ENCODE measurements around the gene PSD4.

The PSD4 gene

DNA sequence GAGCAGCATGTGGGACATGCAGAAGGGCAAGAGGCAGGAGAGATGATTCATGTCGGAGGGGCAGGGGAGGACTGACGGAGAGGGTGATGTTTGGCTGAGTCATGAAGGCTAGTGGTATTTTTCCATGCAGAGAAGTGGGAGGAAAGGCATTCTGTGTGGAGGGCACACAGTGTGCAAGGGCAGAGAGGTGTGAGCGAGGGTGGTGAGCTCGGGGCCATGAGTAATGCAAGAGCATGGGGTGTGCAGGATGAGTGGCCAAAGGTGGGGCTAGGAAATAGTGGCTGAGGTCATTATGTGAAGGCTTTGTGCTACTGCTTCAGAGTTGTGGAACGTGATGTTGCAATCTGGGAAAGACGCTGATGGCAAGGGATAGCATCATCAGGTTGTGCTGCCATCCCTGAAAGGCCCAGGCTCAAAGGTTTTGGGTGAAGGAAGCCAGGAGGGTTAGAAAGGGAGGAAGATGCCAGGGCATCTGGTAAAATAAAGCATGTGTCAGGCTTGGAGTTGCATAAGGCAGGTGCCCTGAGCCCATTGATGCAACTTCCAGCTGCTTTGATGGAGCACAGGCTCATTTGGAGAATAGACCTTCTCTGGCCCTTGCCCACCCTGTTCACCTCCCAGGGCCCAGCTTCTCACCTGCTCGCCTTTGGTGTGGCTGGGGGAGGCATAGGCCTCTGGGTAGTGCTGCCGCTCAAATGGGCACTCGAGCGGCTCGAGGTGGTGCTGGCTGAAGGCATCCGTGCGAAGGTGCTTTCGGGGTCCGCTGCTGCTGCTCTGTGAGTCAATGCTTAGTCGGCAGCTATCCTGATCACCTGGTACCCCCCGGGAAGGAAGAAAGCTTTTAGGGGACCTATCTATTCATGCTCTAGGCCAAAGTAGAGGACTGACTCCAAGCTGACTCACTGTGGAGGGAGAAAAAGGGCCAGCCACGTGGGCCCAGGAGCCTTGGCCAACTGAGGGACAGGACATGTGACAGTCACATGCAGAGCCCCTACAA is 67.4 kb downstream of the PSD4 start:
- peak; percentile 80 for DNase-seq

DNA sequence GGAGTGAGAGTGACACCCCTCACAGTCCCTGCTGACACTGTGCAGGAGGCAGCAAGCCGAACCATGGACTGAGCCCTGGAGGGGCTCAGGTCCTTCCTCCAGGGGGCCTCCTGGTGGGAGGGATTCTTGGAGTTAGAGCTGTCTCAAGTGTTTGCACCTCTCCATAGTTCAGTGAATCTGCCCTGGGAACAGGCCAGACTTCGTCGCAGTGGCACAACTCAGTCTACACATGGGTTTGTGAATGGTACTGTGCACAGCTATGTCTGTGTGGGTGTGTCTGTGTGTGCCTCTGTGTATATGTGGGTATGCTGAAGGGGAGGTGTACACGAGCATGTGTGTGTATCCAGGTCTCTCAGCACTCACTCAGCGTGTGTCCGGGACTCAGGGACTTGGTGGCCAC is 68.6 kb downstream of the PSD4 start:
- no peak for DNase-seq

DNA sequence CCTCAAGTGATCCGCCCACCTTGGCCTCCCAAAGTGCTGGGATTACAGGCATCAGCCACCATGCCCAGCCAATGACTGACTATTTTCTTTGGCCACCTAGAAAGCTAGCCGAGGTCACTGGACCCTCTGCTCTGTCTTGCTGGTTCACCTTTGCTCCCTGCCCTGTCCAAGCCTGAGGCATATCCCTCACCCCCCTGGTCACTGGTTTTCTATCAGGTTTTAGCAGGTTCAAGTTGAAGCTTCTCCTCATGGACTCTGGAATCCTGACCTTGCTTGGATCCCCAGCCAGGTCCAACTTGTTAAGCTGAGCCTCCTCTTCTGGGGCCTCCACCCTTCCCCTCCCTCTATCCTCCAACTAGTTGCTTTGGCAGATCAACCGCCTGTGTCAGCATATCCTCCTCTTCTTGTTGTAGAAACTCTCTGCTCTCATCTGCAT is 71.5 kb downstream of the PSD4 start:
- DNase-seq, result no peak

- no peak for DNase-seq
Measured at GRCh38 chr2:113246606-113247005, 72.8 kb downstream of the PSD4 start.

DNA sequence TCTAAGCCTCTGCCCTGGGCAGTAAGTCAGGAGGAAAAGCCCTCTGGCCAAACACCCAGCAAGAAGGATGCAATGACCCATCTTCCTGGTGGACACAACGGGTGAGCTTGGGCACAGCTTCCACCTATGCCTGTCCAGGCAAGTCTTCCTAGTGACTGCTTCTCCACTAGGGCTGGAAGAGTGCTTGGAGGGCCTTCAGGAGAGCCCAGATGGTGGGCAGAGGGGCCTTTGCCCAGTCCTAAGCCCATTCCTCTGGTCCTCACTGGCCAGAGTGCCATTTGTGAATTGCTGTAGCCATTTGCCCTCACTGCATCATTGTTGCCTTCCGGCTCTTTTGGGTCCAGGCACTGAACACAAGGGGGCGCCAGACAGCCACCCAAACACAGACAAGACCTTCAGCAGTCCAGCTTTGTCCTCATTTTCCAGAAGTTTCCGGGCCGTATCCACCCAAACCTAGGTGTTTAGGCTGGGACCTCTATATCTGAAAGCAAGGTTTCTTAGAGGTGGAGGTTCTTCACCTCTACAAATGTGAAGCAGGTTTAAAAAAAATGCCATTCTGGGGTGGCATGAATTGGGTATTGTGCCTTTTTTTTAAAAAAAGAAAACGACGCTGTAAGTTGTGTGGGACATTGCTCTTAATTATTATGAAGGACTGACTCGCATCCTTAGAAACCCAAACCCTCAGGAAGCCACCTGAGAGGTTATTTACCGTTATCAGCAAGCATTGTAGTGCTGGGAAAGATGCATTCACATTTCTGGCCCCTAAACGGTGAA is 75.4 kb downstream of the PSD4 start:
- DNase-seq, result peak; percentile 81

GRCh38 chr2:113251118-113251517 is 77.3 kb downstream of the PSD4 start:
- peak; percentile 37 for DNase-seq

GRCh38 chr2:113252047-113252590 is 78.3 kb downstream of the PSD4 start:
- DNase-seq, result no peak

DNA sequence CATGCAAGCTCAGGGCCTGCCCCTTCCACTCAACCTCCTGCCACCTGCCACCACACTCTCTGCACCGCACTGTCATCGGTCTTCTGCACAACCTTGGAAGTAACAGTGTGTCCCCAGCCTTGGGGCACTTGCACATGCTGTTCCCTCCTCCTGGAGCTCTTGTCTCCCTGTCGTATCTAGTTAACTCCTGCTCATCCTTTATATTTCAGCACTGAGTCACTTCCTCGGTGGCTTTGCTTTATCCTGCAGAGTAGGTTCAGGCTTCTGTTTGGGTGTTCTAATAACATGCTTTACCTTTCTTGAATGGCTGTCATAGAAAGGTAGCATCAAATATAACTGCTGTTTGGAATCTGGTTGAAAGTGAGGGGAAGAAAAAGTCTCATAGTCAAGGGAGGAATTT is 79.7 kb downstream of the PSD4 start:
- DNase-seq, result no peak

DNA sequence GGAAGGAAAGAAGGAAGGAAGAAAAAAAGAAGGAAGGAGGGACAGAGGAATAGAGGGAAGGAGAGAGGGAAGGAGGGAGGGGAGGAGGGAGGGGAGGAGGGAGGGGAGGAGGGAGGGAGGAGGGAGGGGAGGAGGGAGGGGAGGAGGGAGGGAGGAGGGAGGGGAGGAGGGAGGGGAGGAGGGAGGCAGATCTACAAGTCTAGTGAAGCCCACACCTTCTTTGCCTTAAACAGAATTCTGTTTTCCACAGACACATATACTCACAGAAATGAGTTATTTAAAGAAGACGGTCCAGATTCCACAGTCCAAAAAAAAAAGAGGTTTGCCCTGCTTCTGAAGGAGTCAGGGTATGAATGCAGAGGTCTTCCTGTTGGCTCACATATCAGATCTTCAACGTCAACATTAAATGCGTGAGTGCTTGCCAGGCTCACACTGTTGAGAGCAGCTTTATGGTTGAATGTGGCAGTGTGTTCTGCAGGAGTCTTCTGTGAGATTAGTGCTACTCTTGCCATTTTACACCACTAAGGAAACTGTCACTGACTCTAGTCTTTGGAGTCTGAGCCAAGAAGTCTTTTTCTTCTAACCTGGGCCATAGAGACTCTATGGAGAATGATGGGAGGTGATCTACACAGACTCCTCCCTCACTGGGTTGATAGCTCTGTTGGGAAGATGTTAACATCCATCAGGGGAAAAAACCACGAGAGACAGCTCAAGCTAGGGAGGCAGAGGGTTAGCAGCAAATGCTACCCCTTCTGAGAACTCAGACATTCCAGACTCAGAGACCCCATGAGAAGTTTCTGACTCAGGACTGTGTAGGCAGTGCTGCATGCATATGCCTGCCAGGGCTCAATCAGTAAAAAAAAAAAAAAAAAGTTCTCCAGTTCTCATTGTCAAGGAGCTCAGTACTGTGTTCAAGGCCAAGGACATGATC is 81.6 kb downstream of the PSD4 start:
- no peak for DNase-seq

DNA sequence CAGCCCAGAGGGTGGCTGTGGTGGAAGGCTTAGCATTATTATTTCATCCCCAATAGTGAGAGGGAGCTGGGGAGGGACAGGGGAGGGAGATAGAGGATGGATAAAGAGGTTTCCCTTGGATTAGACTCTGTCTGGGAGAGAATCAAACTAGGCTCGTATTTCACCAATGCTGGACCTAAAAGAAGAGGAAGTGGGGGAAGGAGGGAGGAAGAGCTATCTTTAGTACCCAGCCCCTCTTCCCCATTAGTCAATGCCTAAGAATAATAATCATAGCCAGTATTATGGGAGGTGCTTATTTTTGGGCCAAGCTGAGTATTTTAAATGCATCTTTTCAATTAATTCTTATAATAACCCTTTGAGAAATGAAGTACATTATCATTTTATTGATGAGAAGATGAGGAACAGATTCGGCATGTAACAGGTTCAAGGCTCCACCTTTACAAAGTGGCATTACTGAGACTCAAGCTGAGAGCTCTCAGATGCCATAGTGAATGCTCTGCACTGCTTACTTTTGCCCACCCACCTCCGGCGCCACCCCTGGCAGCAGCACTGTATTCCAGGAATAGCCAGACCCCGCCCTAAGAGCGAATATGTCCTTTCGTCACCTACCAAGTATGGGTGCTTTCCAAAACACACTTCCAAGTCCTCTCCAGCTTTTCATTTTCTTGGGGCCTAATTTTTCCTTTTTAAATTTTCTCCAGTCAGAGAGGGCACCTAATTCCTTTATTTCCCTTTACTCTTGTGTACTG is 83.9 kb downstream of the PSD4 start:
- DNase-seq, result no peak

DNA sequence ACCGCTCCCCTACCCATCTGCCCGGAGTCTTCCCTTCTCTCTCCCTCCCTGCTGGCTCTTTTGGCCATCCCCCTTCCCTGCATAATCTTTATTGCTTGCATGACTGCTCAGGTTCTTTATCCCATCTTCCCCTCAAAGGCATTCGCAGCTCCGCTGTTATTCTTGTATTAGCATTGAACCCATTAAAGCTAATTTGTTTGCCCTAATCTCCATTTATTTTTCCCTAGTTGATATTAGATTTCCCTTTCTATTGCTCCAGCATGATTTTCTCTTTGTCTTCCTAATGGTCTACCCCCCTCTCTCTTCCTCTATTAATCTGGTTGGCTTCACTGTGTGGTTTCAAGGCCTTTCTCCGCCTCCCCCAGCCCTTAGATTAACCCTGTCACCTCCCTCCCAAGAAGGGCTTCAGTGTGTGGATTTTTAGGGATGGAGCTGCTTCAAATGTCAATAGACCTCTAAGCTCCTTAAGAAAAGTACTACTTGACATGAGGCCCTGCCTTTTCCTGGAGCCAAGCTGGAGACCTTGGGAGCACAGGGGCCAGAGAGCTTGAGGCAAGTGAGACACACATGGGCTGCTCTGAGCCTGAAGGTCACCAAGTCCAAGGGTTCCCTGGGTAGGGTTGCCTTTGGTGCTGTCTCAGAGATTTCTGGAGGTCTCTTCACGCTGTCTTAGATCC is 84.8 kb downstream of the PSD4 start:
- DNase-seq, result no peak
